ENCODE measurements around the gene GREB1. TPM values are rescaled to one million over a fixed set of nuclear protein-coding genes. Genes with fewer than 3 reads are reported as not detected.

Gene GREB1, protein sequence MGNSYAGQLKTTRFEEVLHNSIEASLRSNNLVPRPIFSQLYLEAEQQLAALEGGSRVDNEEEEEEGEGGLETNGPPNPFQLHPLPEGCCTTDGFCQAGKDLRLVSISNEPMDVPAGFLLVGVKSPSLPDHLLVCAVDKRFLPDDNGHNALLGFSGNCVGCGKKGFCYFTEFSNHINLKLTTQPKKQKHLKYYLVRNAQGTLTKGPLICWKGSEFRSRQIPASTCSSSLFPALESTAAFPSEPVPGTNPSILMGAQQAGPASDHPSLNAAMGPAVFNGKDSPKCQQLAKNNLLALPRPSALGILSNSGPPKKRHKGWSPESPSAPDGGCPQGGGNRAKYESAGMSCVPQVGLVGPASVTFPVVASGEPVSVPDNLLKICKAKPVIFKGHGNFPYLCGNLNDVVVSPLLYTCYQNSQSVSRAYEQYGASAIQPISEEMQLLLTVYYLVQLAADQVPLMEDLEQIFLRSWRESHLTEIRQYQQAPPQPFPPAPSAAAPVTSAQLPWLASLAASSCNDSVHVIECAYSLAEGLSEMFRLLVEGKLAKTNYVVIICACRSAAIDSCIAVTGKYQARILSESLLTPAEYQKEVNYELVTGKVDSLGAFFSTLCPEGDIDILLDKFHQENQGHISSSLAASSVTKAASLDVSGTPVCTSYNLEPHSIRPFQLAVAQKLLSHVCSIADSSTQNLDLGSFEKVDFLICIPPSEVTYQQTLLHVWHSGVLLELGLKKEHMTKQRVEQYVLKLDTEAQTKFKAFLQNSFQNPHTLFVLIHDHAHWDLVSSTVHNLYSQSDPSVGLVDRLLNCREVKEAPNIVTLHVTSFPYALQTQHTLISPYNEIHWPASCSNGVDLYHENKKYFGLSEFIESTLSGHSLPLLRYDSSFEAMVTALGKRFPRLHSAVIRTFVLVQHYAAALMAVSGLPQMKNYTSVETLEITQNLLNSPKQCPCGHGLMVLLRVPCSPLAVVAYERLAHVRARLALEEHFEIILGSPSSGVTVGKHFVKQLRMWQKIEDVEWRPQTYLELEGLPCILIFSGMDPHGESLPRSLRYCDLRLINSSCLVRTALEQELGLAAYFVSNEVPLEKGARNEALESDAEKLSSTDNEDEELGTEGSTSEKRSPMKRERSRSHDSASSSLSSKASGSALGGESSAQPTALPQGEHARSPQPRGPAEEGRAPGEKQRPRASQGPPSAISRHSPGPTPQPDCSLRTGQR (N-terminal part only)
- 0.19 and 0.33 TPM in 2 replicates for total RNA-seq

DNA sequence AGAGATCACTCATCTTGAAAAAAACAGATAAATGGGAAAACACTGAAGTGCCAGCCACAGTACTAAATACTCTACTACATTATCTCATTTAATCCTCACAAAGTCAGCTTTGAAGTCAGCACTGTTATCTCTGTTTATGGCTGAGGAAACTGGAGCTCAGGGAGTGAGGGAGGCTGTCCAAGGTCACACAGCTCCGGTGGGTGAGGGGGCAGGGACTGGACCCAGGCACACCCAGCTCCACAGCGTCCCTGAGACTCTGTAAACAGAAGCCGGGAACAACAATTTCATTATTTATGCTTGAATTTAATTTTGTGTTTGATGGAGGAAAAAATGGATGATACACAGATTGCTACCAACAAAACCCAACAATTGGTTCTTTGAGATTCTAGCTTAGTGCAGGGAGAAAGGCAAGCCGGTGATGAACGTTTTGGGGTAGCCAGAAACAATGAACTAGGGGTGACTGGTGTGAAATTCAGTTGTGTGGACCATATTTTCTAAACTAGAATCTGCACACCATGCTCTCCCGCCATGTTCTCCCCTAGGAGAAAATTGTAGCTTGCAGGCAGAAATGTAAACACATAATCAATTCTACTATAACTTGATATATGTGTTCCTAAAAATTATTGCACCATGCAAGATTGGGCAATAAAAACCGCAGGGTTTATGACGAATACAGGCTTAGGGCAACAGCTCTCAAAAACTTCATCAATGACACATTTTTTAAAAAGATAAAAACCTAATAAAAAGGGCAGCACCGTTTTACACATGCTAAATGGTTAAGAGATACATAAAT lies at the start of gene GREB1:
Gene GREB1 (plus strand): TSS at position 768 of the 793 bp plus-strand sequence. CDS start 22,570 bp downstream, outside the sequence.

DNA sequence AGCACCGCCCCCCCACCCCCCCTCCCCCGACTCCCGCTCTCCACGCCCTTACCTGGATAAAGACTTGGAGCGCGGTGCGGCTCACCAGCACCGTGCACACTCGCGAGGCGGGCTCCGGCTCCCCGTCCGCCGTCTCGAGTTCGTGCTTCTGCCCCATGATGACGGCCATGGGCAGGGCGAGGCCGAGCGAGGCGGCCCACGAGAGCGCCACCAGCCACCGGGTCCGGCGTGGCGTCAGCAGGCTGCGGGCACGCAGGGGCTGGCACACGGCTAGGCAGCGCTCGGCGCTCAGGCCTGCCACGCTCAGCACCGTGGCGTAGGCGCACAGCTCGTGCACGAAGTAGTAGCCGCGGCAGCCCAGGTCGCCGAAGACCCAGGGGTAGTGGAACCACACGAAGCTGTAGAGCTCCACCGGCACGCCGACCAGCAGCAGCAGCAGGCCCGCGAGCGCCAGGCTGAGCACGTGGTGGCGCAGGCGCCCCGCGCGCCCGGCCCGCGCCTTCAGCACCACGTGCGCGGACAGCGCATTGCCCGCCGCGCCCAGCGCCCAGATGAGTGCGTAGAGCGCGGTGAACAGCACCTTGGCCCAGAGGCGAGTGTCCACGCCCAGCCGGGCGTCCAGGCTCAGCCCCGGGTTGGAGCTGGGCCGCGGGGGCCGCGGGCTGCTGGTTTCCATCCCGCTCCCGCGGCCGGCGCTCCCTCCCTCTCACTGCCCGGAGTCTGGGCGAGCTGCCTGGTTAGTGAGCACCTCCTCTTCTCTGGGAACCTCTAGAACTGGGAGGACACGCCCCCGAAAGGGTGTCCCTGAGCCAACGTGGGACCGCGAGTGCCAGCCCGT lies 135.8 kb downstream of the GREB1 start, which contains the start of gene NTSR2:
Gene NTSR2 (minus strand): TSS at position 742 of the 838 bp plus-strand sequence. CDS start 66 bp downstream, at position 676.

Small RNAs within 50 kb of the gene (small RNA-seq; reads per million reads assigned to genes)
- not detected for gene MIR4429
- gene RN7SL674P = not detected
- not detected for gene RNA5SP84
- gene RNU2-13P = 6.6 reads per million, percentile 94 among the genes with 10 or more reads in this experiment

Other genes starting within 250 kb of the GREB1 start
- 50.6 and 65.2 TPM in 2 replicates for gene ROCK2, start 189.4 kb upstream of the GREB1 start, total RNA-seq
- gene E2F6, start 67.9 kb upstream of the GREB1 start, total RNA-seq = 12.4 and 13.3 TPM in 2 replicates
- not detected in 2 replicates for gene NTSR2, start 136.2 kb downstream of the GREB1 start, total RNA-seq
- gene LPIN1, start 212.6 kb downstream of the GREB1 start, total RNA-seq = 27.1 and 50.4 TPM in 2 replicates

Data from vein endothelial cell (primary cell).